ENCODE measurements around the gene ASPHD1. TPM values are rescaled to one million over a fixed set of nuclear protein-coding genes. Genes with fewer than 3 reads are reported as not detected.
A peak's percentile ranks its signal among the peaks of the same experiment; 100 is the strongest.

The ASPHD1 gene
- total and polyA plus RNA-seq, 2 donors (not counting 1 experiment from before 2014, with no cell fraction given), result 0.77 to 5.4 TPM

DNA sequence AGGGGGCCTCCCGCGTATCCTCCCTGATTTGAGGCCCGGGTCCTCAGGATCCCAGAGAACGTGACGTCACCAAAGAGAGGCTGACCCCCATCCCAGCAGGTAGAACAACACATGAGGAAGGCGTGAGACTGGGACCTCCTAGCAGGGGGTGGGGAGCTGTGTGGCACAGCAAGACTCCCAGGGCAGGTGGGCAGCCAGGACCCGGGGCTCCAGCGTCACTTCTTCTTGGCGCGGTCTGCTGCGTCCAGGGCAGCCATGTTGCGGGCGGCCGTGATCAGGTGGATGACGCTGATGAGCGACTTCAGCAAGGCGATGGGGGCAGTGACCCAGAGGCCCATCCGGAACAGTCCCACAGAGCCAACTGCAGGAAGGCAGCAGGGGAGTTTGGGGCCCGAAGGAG, 41.3 kb upstream of the ASPHD1 start:
- peaks cover 14% of the 10 kb centered on the region for H3K79me2 ChIP-seq (ENCODE audit: control insufficient read depth, insufficient read depth, low read length)
- DNase-seq (ENCODE audit: low read depth in 2 of 2), result no peak
- H2AFZ ChIP-seq (ENCODE audit: low read length), result no peak overlapping the region

DNA sequence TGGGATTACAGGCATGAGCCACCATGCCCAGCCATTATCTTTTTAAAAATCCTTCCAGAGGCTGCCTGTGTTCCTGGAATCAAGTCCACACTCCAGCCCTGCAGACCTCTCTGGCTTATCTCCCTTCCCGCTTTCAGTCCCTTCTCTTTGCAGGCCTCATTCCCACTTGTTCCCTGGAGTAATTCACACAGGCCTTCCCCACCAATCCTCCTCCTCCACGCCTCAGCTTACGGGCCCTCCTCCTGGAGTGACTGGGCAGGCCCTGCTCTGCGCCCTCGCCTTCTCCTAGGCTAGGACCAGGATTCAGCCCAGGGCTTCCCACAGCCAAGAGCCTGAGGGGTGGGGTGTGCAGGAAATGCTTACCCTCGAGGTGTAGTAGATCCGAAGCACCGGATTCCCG, 40.1 kb upstream of the ASPHD1 start:
- H3K4me2 ChIP-seq (ENCODE audit: extremely low read depth, insufficient read depth, low read length), result no peak overlapping the region
- H3K27me3 ChIP-seq (ENCODE audit: control insufficient read depth, insufficient read depth, low read length), result no peaks in the 10 kb centered on the region
- no peak for DNase-seq (ENCODE audit: low read depth in 2 of 2)
- H3K27ac ChIP-seq (ENCODE audit: insufficient read depth, low read length), result no peak overlapping the region
- TF ChIP-seq EZH2 (IDR thresholded peaks at IDR 0.05; ENCODE audit: low read length, missing control alignments) (no peak), CTCF (conservative IDR thresholded peaks at IDR 0.05 in 1 of 2, IDR thresholded peaks at IDR 0.05 in 1 of 2; ENCODE audit: low read depth in 1 of 2, low read length in 2 of 2) (no peak)
- no peak overlapping the region for H3K4me3 ChIP-seq (replicated peaks in 1 of 4; ENCODE audit: control extremely low read depth in 1 of 4, insufficient read depth in 1 of 4, low read depth in 3 of 4, low read length in 4 of 4)
- H3K79me2 ChIP-seq (ENCODE audit: control insufficient read depth, insufficient read depth, low read length), result peaks cover 14% of the 10 kb centered on the region
- peaks cover 9% of the 10 kb centered on the region for H3K36me3 ChIP-seq (ENCODE audit: control insufficient read depth, insufficient read depth, low read length)
- H3K9me3 ChIP-seq (ENCODE audit: control insufficient read depth, insufficient read depth, low read depth, low read length), result no peaks in the 10 kb centered on the region
- H2AFZ ChIP-seq (ENCODE audit: low read length), result no peak overlapping the region
- H3K9ac ChIP-seq (ENCODE audit: insufficient read depth, low read length), result no peak overlapping the region
- no peaks in the 10 kb centered on the region for H4K20me1 ChIP-seq (ENCODE audit: control insufficient read depth, extremely low read depth, insufficient read depth, low read length)
- no peaks in the 10 kb centered on the region for H3K4me1 ChIP-seq (ENCODE audit: control insufficient read depth, extremely low read depth, insufficient read depth, low read length)

More for the DNA sequence above, 41.3 kb upstream of the ASPHD1 start:
- Histone ChIP-seq H3K4me2 (ENCODE audit: extremely low read depth, insufficient read depth, low read length) (no peak overlapping the region), H3K4me3 (replicated peaks in 1 of 4; ENCODE audit: control extremely low read depth in 1 of 4, insufficient read depth in 1 of 4, low read depth in 3 of 4, low read length in 4 of 4) (no peak overlapping the region), H3K27ac (ENCODE audit: insufficient read depth, low read length) (no peak overlapping the region), H3K27me3 (ENCODE audit: control insufficient read depth, insufficient read depth, low read length) (no peaks in the 10 kb centered on the region), H3K9me3 (ENCODE audit: control insufficient read depth, insufficient read depth, low read depth, low read length) (no peaks in the 10 kb centered on the region), H3K4me1 (ENCODE audit: control insufficient read depth, extremely low read depth, insufficient read depth, low read length) (no peaks in the 10 kb centered on the region), H4K20me1 (ENCODE audit: control insufficient read depth, extremely low read depth, insufficient read depth, low read length) (no peaks in the 10 kb centered on the region), H3K9ac (ENCODE audit: insufficient read depth, low read length) (no peak overlapping the region), H3K36me3 (ENCODE audit: control insufficient read depth, insufficient read depth, low read length) (peaks cover 9% of the 10 kb centered on the region)
- TF ChIP-seq CTCF (conservative IDR thresholded peaks at IDR 0.05 in 1 of 2, IDR thresholded peaks at IDR 0.05 in 1 of 2; ENCODE audit: low read depth in 1 of 2, low read length in 2 of 2) (no peak), EZH2 (IDR thresholded peaks at IDR 0.05; ENCODE audit: low read length, missing control alignments) (no peak)

DNA sequence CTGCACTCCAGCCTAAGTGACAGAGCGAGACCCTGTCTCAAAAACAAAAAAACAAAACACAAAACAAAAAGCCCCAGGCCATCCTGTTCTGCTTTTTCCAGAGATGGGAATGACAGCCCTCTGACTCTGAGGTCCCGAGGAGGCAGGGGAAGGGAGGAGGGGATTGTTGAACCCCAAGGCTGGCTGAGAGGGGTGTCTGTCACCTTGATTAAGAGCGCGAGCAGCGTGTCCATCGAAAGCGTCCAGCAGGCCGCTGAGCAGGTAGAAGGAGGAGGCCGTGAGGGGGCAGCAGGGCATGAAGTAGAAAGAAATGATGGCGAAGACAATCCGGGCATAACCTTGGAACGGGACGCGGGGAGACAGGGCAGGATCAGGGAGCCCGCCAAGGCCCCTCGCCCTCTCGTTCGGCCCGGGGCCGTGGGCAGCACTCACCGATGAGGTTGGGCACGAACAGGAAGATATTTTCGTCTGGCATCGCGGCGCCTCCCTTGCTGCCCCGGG, 37.9 kb upstream of the ASPHD1 start:
- H3K9ac ChIP-seq (ENCODE audit: insufficient read depth, low read length), result peak overlapping the region; percentile 81
- H4K20me1 ChIP-seq (ENCODE audit: control insufficient read depth, extremely low read depth, insufficient read depth, low read length), result no peaks in the 10 kb centered on the region
- H2AFZ ChIP-seq (ENCODE audit: low read length), result peak overlapping the region; percentile 57
- no peaks in the 10 kb centered on the region for H3K9me3 ChIP-seq (ENCODE audit: control insufficient read depth, insufficient read depth, low read depth, low read length)
- H3K27me3 ChIP-seq (ENCODE audit: control insufficient read depth, insufficient read depth, low read length), result no peaks in the 10 kb centered on the region
- peak overlapping the region; percentile 94 for H3K4me2 ChIP-seq (ENCODE audit: extremely low read depth, insufficient read depth, low read length)
- peak; percentile 6 to 20 for TF ChIP-seq CTCF (conservative IDR thresholded peaks at IDR 0.05 in 1 of 2, IDR thresholded peaks at IDR 0.05 in 1 of 2; ENCODE audit: low read depth in 1 of 2, low read length in 2 of 2)
- TF ChIP-seq EZH2 (IDR thresholded peaks at IDR 0.05; ENCODE audit: low read length, missing control alignments), result no peak
- H3K4me1 ChIP-seq (ENCODE audit: control insufficient read depth, extremely low read depth, insufficient read depth, low read length), result no peaks in the 10 kb centered on the region
- peak overlapping the region; percentile 96 for H3K27ac ChIP-seq (ENCODE audit: insufficient read depth, low read length)
- no peak for DNase-seq (ENCODE audit: low read depth in 2 of 2)
- peaks cover 9% of the 10 kb centered on the region for H3K36me3 ChIP-seq (ENCODE audit: control insufficient read depth, insufficient read depth, low read length)
- peaks cover 14% of the 10 kb centered on the region for H3K79me2 ChIP-seq (ENCODE audit: control insufficient read depth, insufficient read depth, low read length)
- H3K4me3 ChIP-seq (replicated peaks in 1 of 4; ENCODE audit: control extremely low read depth in 1 of 4, insufficient read depth in 1 of 4, low read depth in 3 of 4, low read length in 4 of 4), result peak overlapping the region; percentile 48 to 92 (median 88)
